Measurements from ENCODE around the gene DNMT3L. TPM values are rescaled to one million over a fixed set of nuclear protein-coding genes. Genes with fewer than 3 reads are reported as not detected.
A peak's percentile ranks its signal among the peaks of the same experiment; 100 is the strongest.

The DNMT3L gene
- total RNA-seq, 1 experiment from 2014 or later = not detected

DNA sequence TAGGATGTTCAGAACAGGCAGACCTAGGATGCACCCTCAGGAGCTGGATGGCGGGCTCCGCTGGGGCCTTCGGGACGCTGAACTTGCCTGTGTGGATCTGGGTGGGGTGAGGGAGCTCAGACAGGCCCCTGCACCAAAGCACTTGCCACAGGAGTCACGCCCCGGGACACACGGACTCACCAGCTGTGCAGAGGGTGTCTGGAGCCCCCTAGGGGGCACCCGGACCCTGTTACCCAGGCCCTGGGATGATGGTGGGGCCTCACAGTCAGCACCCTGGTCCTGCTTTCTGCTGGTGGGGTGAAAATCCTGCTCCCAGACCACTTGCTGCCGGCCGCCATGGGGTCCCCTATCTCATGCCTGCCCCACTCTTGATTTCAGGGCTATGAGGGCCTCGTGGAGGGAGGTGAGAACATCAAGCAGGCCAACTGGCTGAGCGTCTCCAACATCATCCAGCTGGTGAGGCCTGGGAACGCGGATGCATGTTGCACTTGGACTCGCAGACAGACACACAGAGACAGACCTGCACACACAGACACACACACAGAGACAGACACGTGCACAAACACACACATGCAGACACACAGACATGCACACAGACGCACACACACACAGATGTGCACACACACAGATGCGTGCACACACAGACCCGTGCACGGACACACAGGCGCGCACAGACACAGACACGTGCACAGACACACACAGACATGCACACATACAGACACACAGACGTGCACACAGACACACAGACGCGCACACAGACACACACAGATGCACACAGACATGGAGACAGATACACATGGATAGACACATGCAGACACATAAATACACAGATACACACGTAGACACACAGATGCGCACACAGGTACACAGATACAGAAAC is 49.2 kb upstream of the DNMT3L start:
- no peak overlapping the region for H3K4me3 Mint-ChIP-seq
- TF ChIP-seq ZNF281 (CRISPR knock-in tag; IDR thresholded peaks at IDR 0.05) (no peak), NR2C2 (CRISPR knock-in tag; IDR thresholded peaks at IDR 0.05) (no peak), ZMAT4 (CRISPR knock-in tag; IDR thresholded peaks at IDR 0.05) (no peak), JUN (CRISPR knock-in tag; IDR thresholded peaks at IDR 0.05) (no peak), RELA (CRISPR knock-in tag; IDR thresholded peaks at IDR 0.05; ENCODE audit: borderline replicate concordance) (no peak), TCF7 (CRISPR knock-in tag; IDR thresholded peaks at IDR 0.05; ENCODE audit: low read depth) (no peak), ELF4 (CRISPR knock-in tag; IDR thresholded peaks at IDR 0.05; ENCODE audit: low read depth) (no peak)
- TF ChIP-seq, protein P1, sequence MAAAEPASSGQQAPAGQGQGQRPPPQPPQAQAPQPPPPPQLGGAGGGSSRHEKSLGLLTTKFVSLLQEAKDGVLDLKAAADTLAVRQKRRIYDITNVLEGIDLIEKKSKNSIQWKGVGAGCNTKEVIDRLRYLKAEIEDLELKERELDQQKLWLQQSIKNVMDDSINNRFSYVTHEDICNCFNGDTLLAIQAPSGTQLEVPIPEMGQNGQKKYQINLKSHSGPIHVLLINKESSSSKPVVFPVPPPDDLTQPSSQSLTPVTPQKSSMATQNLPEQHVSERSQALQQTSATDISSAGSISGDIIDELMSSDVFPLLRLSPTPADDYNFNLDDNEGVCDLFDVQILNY (CRISPR knock-in tag; IDR thresholded peaks at IDR 0.05) = no peak
- TF ChIP-seq, protein P2, sequence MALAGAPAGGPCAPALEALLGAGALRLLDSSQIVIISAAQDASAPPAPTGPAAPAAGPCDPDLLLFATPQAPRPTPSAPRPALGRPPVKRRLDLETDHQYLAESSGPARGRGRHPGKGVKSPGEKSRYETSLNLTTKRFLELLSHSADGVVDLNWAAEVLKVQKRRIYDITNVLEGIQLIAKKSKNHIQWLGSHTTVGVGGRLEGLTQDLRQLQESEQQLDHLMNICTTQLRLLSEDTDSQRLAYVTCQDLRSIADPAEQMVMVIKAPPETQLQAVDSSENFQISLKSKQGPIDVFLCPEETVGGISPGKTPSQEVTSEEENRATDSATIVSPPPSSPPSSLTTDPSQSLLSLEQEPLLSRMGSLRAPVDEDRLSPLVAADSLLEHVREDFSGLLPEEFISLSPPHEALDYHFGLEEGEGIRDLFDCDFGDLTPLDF (CRISPR knock-in tag; IDR thresholded peaks at IDR 0.05) = no peak
- TF ChIP-seq, protein P3, sequence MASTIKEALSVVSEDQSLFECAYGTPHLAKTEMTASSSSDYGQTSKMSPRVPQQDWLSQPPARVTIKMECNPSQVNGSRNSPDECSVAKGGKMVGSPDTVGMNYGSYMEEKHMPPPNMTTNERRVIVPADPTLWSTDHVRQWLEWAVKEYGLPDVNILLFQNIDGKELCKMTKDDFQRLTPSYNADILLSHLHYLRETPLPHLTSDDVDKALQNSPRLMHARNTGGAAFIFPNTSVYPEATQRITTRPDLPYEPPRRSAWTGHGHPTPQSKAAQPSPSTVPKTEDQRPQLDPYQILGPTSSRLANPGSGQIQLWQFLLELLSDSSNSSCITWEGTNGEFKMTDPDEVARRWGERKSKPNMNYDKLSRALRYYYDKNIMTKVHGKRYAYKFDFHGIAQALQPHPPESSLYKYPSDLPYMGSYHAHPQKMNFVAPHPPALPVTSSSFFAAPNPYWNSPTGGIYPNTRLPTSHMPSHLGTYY (CRISPR knock-in tag; IDR thresholded peaks at IDR 0.05) = no peak
- DNase-seq (ENCODE audit: low spot score) = no peak
- peaks cover 12% of the 10 kb centered on the region for H3K36me3 Mint-ChIP-seq
- POLR2A ChIA-PET = no interaction called here
- peak overlapping the region; percentile 2 for H3K27ac Mint-ChIP-seq
- H3K27me3 Mint-ChIP-seq (ENCODE audit: low read depth) = no peaks in the 10 kb centered on the region
- CTCF ChIA-PET = interaction anchor here (1.0 to 1.2 kb wide), 2 partner anchors 10 to 43 kb away, joined by 3 to 4 read pairs; no protein-coding TSS in a partner anchor
- no peak for ATAC-seq
- no peaks in the 10 kb centered on the region for H3K9me3 Mint-ChIP-seq
- H3K4me1 Mint-ChIP-seq = no peaks in the 10 kb centered on the region

- Mint-ChIP-seq H3K27ac (no peak overlapping the region; the same call in 1 of the 2 replicates), H3K4me1 (peaks cover 20% of the 10 kb centered on the region)
Measured at GRCh38 chr21:44306936-44307704, 45.4 kb upstream of the DNMT3L start.

More at GRCh38 chr21:44306936-44307704, 45.4 kb upstream of the DNMT3L start:
- H3K27me3 Mint-ChIP-seq (ENCODE audit: low read depth) = no peaks in the 10 kb centered on the region
- no peak for TF ChIP-seq ZBTB21 (CRISPR knock-in tag; IDR thresholded peaks at IDR 0.05; ENCODE audit: borderline replicate concordance)
- TF ChIP-seq ZNF396 (CRISPR knock-in tag; IDR thresholded peaks at IDR 0.05; ENCODE audit: borderline replicate concordance) = no peak
- TF ChIP-seq MXD4 (CRISPR knock-in tag; IDR thresholded peaks at IDR 0.05; ENCODE audit: borderline replicate concordance) = no peak
- TF ChIP-seq, protein P2 (CRISPR knock-in tag; IDR thresholded peaks at IDR 0.05) = no peak
- no peak for TF ChIP-seq ESRRA (CRISPR knock-in tag; IDR thresholded peaks at IDR 0.05; ENCODE audit: borderline replicate concordance)
- TF ChIP-seq PREB (CRISPR knock-in tag; IDR thresholded peaks at IDR 0.05; ENCODE audit: borderline replicate concordance) = no peak
- no peak for TF ChIP-seq CREB1 (CRISPR knock-in tag; IDR thresholded peaks at IDR 0.05)
- no peak for TF ChIP-seq FOXK1 (CRISPR knock-in tag; IDR thresholded peaks at IDR 0.05)
- TF ChIP-seq, protein P4, sequence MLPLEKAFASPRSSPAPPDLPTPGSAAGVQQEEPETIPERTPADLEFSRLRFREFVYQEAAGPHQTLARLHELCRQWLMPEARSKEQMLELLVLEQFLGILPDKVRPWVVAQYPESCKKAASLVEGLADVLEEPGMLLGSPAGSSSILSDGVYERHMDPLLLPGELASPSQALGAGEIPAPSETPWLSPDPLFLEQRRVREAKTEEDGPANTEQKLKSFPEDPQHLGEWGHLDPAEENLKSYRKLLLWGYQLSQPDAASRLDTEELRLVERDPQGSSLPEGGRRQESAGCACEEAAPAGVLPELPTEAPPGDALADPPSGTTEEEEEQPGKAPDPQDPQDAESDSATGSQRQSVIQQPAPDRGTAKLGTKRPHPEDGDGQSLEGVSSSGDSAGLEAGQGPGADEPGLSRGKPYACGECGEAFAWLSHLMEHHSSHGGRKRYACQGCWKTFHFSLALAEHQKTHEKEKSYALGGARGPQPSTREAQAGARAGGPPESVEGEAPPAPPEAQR (CRISPR knock-in tag; IDR thresholded peaks at IDR 0.05) = no peak
- TF ChIP-seq SOX15 (CRISPR knock-in tag; IDR thresholded peaks at IDR 0.05) = no peak
- TF ChIP-seq JAZF1 (CRISPR knock-in tag; IDR thresholded peaks at IDR 0.05) = no peak
- CTCF ChIA-PET = interaction anchor here (1.7 kb wide), 1 partner anchor 10 kb away, joined by 6 read pairs; no protein-coding TSS in a partner anchor
- ATAC-seq = no peak
- no peak for DNase-seq (ENCODE audit: low spot score)
- H3K9me3 Mint-ChIP-seq = no peaks in the 10 kb centered on the region
- POLR2A ChIA-PET = no interaction called here
- peaks cover 12% of the 10 kb centered on the region for H3K36me3 Mint-ChIP-seq
- no peak overlapping the region for H3K4me3 Mint-ChIP-seq

All from WTC11 (cell line).